ENCODE data around the gene TBCD. TPM values are rescaled to one million over a fixed set of nuclear protein-coding genes. Genes with fewer than 3 reads are reported as not detected.

TBCD gene
- total RNA-seq, 1 experiment from 2014 or later: 90.7 TPM

- peaks cover 7% of the 10 kb centered on the region for H3K4me1 Mint-ChIP-seq (ENCODE audit: low read depth, unreplicated experiment)
- TF ChIP-seq, protein P1, sequence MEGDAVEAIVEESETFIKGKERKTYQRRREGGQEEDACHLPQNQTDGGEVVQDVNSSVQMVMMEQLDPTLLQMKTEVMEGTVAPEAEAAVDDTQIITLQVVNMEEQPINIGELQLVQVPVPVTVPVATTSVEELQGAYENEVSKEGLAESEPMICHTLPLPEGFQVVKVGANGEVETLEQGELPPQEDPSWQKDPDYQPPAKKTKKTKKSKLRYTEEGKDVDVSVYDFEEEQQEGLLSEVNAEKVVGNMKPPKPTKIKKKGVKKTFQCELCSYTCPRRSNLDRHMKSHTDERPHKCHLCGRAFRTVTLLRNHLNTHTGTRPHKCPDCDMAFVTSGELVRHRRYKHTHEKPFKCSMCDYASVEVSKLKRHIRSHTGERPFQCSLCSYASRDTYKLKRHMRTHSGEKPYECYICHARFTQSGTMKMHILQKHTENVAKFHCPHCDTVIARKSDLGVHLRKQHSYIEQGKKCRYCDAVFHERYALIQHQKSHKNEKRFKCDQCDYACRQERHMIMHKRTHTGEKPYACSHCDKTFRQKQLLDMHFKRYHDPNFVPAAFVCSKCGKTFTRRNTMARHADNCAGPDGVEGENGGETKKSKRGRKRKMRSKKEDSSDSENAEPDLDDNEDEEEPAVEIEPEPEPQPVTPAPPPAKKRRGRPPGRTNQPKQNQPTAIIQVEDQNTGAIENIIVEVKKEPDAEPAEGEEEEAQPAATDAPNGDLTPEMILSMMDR (IDR thresholded peaks at IDR 0.05; ENCODE audit: unreplicated experiment): no peak
- H3K27ac Mint-ChIP-seq (ENCODE audit: unreplicated experiment): no peak overlapping the region
- no peaks in the 10 kb centered on the region for H3K27me3 Mint-ChIP-seq (ENCODE audit: unreplicated experiment)
- CTCF ChIA-PET: no interaction called here
- H3K4me3 Mint-ChIP-seq (ENCODE audit: low read depth, unreplicated experiment): no peak overlapping the region
- intact Hi-C loops (cut with micrococcal nuclease; ENCODE audit: unreplicated experiment): no loop called here
- no peak for DNase-seq
- BruUV-seq (replicated peaks): no TSS peak
- H3K9me3 Mint-ChIP-seq (ENCODE audit: low read depth, unreplicated experiment): no peaks in the 10 kb centered on the region
- H3K36me3 Mint-ChIP-seq (ENCODE audit: insufficient read depth, unreplicated experiment): peaks cover 9% of the 10 kb centered on the region
These were observed 37.9 kb downstream of the TBCD start for GRCh38 chr17:82789806-82790205.

DNA sequence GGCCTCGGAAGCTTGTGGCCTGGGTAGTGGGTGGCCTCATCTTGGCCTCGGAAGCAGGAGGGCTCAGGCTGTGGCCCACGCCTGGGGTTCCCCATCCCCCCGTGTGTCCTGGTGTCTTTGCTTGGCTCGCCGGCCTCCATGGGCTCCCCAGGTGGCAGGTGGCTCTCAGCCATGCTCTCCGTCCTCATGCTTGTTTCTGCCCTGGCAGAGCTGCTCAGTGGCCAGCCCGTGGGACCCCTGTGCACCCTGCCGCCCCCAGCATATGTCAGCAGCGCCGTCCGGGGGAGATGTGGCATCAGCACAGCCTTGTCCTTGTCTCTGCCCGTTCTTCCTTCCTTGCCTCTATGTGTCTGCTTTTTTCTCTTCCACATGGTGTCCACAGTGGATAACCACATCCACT is 38.5 kb downstream of the TBCD start:
- no peak overlapping the region for H3K27ac Mint-ChIP-seq (ENCODE audit: unreplicated experiment)
- no peaks in the 10 kb centered on the region for H3K9me3 Mint-ChIP-seq (ENCODE audit: low read depth, unreplicated experiment)
- no peak for DNase-seq
- TF ChIP-seq, protein P1 (IDR thresholded peaks at IDR 0.05; ENCODE audit: unreplicated experiment): no peak
- BruUV-seq (replicated peaks): no TSS peak
- peaks cover 7% of the 10 kb centered on the region for H3K4me1 Mint-ChIP-seq (ENCODE audit: low read depth, unreplicated experiment)
- intact Hi-C loops (cut with micrococcal nuclease; ENCODE audit: unreplicated experiment): no loop called here
- peaks cover 9% of the 10 kb centered on the region for H3K36me3 Mint-ChIP-seq (ENCODE audit: insufficient read depth, unreplicated experiment)
- no peak overlapping the region for H3K4me3 Mint-ChIP-seq (ENCODE audit: low read depth, unreplicated experiment)
- no peaks in the 10 kb centered on the region for H3K27me3 Mint-ChIP-seq (ENCODE audit: unreplicated experiment)
- CTCF ChIA-PET: interaction anchor here (0.7 kb wide), 1 partner anchor 34 kb away, joined by 3 read pairs; no protein-coding TSS in a partner anchor

DNA sequence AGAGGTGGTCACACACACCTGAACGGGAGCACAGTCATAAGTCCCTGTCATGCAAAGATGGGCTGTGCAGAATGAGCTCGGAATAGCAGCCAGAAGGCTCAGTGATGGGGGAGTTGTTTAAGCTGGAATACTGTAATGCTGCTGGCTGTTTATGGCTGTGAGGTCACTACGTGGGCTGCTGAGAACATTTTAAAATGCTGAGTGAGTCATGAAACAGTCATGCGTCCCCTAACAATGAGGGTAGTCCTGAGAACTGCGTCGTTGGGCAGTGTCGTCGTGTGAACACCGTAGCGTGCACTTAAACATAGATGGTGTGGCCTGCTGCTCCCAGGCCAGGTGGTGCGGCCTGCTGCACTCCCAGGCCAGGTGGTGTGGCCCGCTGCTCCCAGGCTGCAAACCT is 39.7 kb downstream of the TBCD start:
- no TSS peak for BruUV-seq (replicated peaks)
- TF ChIP-seq, protein P1 (IDR thresholded peaks at IDR 0.05; ENCODE audit: unreplicated experiment): no peak
- H3K36me3 Mint-ChIP-seq (ENCODE audit: insufficient read depth, unreplicated experiment): peaks cover 9% of the 10 kb centered on the region
- no peak overlapping the region for H3K27ac Mint-ChIP-seq (ENCODE audit: unreplicated experiment)
- intact Hi-C loops (cut with micrococcal nuclease; ENCODE audit: unreplicated experiment): no loop called here
- no peaks in the 10 kb centered on the region for H3K9me3 Mint-ChIP-seq (ENCODE audit: low read depth, unreplicated experiment)
- H3K27me3 Mint-ChIP-seq (ENCODE audit: unreplicated experiment): no peaks in the 10 kb centered on the region
- no peak overlapping the region for H3K4me3 Mint-ChIP-seq (ENCODE audit: low read depth, unreplicated experiment)
- H3K4me1 Mint-ChIP-seq (ENCODE audit: low read depth, unreplicated experiment): peaks cover 7% of the 10 kb centered on the region
- CTCF ChIA-PET: no interaction called here
- no peak for DNase-seq

DNA sequence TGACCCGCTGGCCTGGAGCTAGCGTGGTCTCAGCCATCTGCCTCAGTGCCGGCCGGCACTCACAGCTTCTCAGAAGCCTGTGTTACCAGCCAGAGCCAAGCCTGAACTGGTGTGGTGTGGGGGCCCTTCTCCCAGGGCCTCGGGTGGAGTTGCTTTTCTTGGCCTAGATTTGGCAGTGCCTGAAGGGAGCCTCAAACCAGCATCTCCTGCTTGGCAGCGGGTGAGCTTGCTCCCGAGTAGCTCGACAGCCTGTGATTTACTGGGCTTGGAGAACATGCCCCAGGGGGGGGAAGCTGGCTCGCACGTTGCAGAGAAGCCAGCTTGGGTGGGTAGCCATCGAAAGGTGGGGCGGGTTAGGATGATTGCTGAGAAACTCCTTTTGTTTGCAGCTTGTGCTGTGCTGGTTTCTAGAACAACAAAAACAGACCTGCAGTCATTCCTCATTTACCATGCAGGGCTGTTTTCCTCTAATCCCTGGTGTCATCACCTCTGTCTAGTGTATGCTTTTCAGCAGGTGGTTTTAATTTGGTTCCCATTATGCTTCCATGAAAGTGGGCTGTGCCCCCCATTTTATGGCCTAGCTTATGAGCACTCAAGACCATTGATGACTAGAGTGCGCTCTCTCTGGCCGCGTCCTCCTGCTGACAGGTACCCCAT is 42.2 kb downstream of the TBCD start:
- TF ChIP-seq, protein P1 (IDR thresholded peaks at IDR 0.05; ENCODE audit: unreplicated experiment): no peak
- Mint-ChIP-seq H3K4me1 (ENCODE audit: low read depth, unreplicated experiment) (peaks cover 7% of the 10 kb centered on the region), H3K9me3 (ENCODE audit: low read depth, unreplicated experiment) (no peaks in the 10 kb centered on the region), H3K27me3 (ENCODE audit: unreplicated experiment) (no peaks in the 10 kb centered on the region), H3K4me3 (ENCODE audit: low read depth, unreplicated experiment) (no peak overlapping the region), H3K27ac (ENCODE audit: unreplicated experiment) (no peak overlapping the region), H3K36me3 (ENCODE audit: insufficient read depth, unreplicated experiment) (no peaks in the 10 kb centered on the region)
- CTCF ChIA-PET: no interaction called here
- no TSS peak for BruUV-seq (replicated peaks)
- intact Hi-C loops (cut with micrococcal nuclease; ENCODE audit: unreplicated experiment): no loop called here
- no peak for DNase-seq
